Natural killer cell (primary cell): ENCODE measurements around the gene CPSF3. TPM values are rescaled to one million over a fixed set of nuclear protein-coding genes. Genes with fewer than 3 reads are reported as not detected.

ENCODE experiments used
- ATAC-seq, 3 donors: fragments of 150-1000 bp in 2 of 3; fragments of 200-7000 bp in 1 of 3; cut with Tn5 transposase; 1 replicate in 1 of 3; 2 replicates in 2 of 3; pipeline ENCODE4 v1.10.0; 2021; ENCODE audit warnings: mild to moderate bottlenecking in 2 of 3, moderate library complexity in 2 of 3
- DNase-seq, 2 donors: peaks; one replicate each; pipeline versions ENCODE4 v3.0.0 to v3.0.0-alpha.2; 2013 to 2021; ENCODE audit warnings: mixed read lengths in 1 of 2
- H3K27ac ChIP-seq: one replicate; pipeline ENCODE4 v1.5.1; 2013; ENCODE audit warnings: mild to moderate bottlenecking, low read length
- H3K27me3 ChIP-seq: one replicate; pipeline ENCODE4 v1.6.1; 2013; ENCODE audit warnings: low read length; ENCODE audit not compliant: control insufficient read depth, insufficient read depth
- H3K36me3 ChIP-seq: one replicate; pipeline ENCODE4 v1.6.1; 2013; ENCODE audit warnings: low read length; ENCODE audit not compliant: control insufficient read depth, insufficient read depth
- H3K4me1 ChIP-seq: one replicate; pipeline ENCODE4 v1.6.1; 2013; ENCODE audit warnings: low read length; ENCODE audit not compliant: control insufficient read depth, insufficient read depth
- H3K4me3 ChIP-seq: one replicate; pipeline ENCODE4 v1.5.1; 2013; ENCODE audit warnings: low read length
- H3K9me3 ChIP-seq: one replicate; pipeline ENCODE4 v1.6.1; 2013; ENCODE audit warnings: low read length; ENCODE audit not compliant: control insufficient read depth, insufficient read depth
- H3K27ac Mint-ChIP-seq, 2 donors: one replicate each; pipeline ENCODE4 v1.8.0; 2022; ENCODE audit warnings: mild to moderate bottlenecking in 2 of 2, mixed read lengths in 2 of 2, moderate library complexity in 1 of 2
- H3K27me3 Mint-ChIP-seq, 2 donors: one replicate each; pipeline ENCODE4 v1.8.0; 2022; ENCODE audit warnings: low read depth in 2 of 2, mixed read lengths in 2 of 2
- H3K36me3 Mint-ChIP-seq: one replicate; pipeline ENCODE4 v1.8.0; 2022; ENCODE audit warnings: mixed read lengths
- H3K4me1 Mint-ChIP-seq, 2 donors: one replicate each; pipeline ENCODE4 v1.8.0; 2022; ENCODE audit warnings: mixed read lengths in 2 of 2
- H3K4me3 Mint-ChIP-seq: one replicate; pipeline ENCODE4 v1.8.0; 2022; ENCODE audit warnings: mild to moderate bottlenecking, moderate library complexity, mixed read lengths
- H3K9me3 Mint-ChIP-seq, 2 donors: one replicate each; pipeline ENCODE4 v1.8.0; 2022; ENCODE audit warnings: mixed read lengths in 2 of 2
- WGBS: methylation state at CpG from one replicate; pipeline ENCODE4 v1.1.7; 2013; ENCODE audit warnings: missing lambda C conversion rate; ENCODE audit not compliant: insufficient coverage; 5-methylcytosine and 5-hydroxymethylcytosine counted together
- intact Hi-C: fragments of 100-400 bp; cut with micrococcal nuclease; formaldehyde crosslinking; loops from one replicate; pipeline ENCODE4 v1.14.2; 2022
- total RNA-seq, 4 donors: library from RNA; stranded (reverse); fragments of 120-200 nt in 1 of 4; gene quantifications; one replicate each; pipeline versions ENCODE4 v1.2.3 to v1.2.4, GENCODE V29; 2013 to 2022
- TF ChIP-seq, protein P1 (sequence below): fragments of 200-600 bp; IDR thresholded peaks from one replicate; pipeline ENCODE4 v1.8.0; 2022; ENCODE audit warnings: antibody characterized with exemption

The CPSF3 gene
- total RNA-seq, 3 donors from 2014 or later (not counting 1 experiment from before 2014, with no cell fraction given) = 28.4 to 30.7 (median 28.7) TPM

DNA sequence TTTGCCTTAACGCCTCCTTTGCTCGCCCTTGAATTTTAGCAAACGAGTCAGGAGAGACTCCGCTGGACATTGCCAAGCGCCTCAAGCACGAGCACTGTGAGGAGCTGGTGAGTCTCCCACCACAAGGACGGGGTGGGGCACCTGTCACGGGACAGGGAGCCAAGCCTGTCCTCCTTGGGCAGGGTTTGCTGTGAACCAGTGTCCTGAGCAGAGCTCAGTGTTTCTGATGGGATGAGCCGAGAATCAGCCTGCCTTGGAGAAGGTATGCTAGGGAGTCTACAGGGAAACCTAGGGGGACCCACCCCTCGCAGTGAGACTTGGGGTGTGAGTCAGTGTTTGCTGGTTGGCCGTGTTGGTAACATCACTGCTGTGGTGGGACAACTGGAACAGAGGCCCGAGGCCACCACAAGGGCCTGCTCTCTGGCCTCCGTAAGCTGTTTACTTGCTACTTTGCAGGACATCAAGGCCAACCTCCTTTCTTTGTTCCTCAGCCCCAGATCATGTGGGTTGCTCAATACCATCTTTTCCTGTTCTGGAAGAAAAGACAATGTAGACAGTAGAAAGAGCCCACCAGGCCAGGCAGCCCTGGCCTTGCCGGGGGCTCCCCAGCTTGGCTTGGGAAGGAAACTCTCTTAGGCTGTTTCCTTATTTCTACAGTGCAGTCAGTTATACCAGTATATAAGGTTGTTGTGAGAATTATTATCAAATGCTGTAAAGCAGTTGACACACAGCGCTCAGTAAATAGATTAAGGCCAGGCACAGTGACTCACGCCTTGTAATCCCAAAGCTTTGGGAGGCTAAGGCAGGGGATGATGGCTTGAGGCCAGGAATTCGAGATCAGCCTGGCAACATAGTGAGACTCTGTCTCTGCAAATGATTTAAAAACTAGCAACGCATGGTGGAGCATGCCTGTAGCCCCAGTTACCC, 42.5 kb upstream of the CPSF3 start:
- no peak overlapping the region for H3K27ac ChIP-seq
- Mint-ChIP-seq H3K4me3 (no peak overlapping the region), H3K27me3 (no peaks in the 10 kb centered on the region), H3K36me3 (no peaks in the 10 kb centered on the region), H3K27ac (no peak overlapping the region), H3K9me3 (no peaks in the 10 kb centered on the region), H3K4me1 (no peaks in the 10 kb centered on the region)
- no peak overlapping the region for H3K4me3 ChIP-seq
- H3K27me3 ChIP-seq = no peaks in the 10 kb centered on the region
- no peak for DNase-seq
- no peaks in the 10 kb centered on the region for H3K9me3 ChIP-seq
- intact Hi-C loops = no loop called here
- H3K36me3 ChIP-seq = no peaks in the 10 kb centered on the region
- H3K4me1 ChIP-seq = no peaks in the 10 kb centered on the region
- 92% methylated on average over 18 of the region's 18 CpGs for WGBS
- TF ChIP-seq, protein P1, sequence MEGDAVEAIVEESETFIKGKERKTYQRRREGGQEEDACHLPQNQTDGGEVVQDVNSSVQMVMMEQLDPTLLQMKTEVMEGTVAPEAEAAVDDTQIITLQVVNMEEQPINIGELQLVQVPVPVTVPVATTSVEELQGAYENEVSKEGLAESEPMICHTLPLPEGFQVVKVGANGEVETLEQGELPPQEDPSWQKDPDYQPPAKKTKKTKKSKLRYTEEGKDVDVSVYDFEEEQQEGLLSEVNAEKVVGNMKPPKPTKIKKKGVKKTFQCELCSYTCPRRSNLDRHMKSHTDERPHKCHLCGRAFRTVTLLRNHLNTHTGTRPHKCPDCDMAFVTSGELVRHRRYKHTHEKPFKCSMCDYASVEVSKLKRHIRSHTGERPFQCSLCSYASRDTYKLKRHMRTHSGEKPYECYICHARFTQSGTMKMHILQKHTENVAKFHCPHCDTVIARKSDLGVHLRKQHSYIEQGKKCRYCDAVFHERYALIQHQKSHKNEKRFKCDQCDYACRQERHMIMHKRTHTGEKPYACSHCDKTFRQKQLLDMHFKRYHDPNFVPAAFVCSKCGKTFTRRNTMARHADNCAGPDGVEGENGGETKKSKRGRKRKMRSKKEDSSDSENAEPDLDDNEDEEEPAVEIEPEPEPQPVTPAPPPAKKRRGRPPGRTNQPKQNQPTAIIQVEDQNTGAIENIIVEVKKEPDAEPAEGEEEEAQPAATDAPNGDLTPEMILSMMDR = no peak
- ATAC-seq = no peak

DNA sequence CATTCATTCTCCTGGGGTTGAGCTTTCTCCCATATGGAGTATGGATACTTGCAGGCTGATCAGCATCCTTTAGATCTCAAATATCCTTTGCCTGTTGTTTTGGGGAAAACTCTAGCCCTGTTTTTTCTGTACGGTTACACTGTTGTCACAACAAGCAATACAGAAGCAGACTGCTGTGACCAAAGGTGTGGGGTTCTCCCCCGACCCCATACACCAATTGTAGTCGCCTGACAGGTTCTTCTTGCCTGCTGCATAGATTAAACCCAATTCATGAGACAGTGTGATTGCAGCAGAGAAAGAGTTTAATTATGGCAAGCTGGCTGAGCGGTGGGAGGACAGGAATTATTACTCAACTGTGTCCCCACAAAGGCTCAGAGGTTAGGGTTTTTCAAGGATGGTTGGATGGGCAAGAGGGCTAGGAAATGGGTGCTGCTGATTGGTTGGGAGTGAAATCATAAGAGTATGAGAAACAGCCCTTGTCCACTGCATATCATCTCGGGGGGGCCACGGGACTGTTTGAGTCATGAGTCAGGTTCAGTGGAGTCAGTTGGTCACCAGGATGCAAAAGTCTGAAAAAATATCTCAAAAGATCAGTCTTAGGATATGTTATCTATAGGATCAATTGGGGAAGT, 40.7 kb upstream of the CPSF3 start:
- no peaks in the 10 kb centered on the region for H3K27me3 Mint-ChIP-seq

DNA sequence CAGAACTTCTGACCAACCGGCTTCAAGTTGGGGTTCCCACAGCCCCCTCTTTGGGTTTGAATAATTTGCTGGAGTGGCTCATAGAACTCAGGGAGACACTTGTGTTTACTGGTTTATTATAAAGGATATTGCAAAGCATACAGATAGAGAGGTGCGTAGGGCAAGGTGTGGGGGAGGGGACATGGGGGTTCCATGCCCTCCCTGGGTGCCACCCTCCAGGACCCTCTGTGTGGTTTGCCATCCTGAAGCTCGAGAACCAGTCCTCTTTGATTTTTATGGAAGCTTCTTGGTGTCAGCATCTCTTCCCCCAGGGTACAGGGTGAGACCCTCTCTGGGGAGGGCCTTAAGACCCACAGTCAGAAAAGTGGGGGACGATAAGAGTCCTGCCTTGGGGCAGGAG, 38.9 kb upstream of the CPSF3 start:
- Mint-ChIP-seq H3K9me3 (no peaks in the 10 kb centered on the region), H3K27ac (no peak overlapping the region), H3K36me3 (no peaks in the 10 kb centered on the region), H3K4me3 (no peak overlapping the region), H3K27me3 (no peaks in the 10 kb centered on the region), H3K4me1 (no peaks in the 10 kb centered on the region)
- Histone ChIP-seq H3K27me3 (no peaks in the 10 kb centered on the region), H3K4me3 (no peak overlapping the region), H3K36me3 (no peaks in the 10 kb centered on the region), H3K9me3 (no peaks in the 10 kb centered on the region), H3K27ac (no peak overlapping the region), H3K4me1 (no peaks in the 10 kb centered on the region)
- ATAC-seq (no peak), DNase-seq (no peak)
- 78% methylated on average over 3 of the region's 4 CpGs for WGBS
- TF ChIP-seq, protein P1 = no peak
- intact Hi-C loops = no loop called here

More for the DNA sequence above, 40.7 kb upstream of the CPSF3 start:
- DNase-seq = no peak
- intact Hi-C loops = no loop called here
- Mint-ChIP-seq H3K9me3 (no peaks in the 10 kb centered on the region), H3K4me3 (no peak overlapping the region), H3K4me1 (no peaks in the 10 kb centered on the region), H3K27ac (no peak overlapping the region), H3K36me3 (no peaks in the 10 kb centered on the region)
- Histone ChIP-seq H3K4me1 (no peaks in the 10 kb centered on the region), H3K4me3 (no peak overlapping the region), H3K9me3 (no peaks in the 10 kb centered on the region), H3K27ac (no peak overlapping the region), H3K36me3 (no peaks in the 10 kb centered on the region), H3K27me3 (no peaks in the 10 kb centered on the region)
- ATAC-seq = peak in 1 of 3 donors; percentile 42
- TF ChIP-seq, protein P1 = no peak
- WGBS = 89% methylated on average over 6 of the region's 6 CpGs
